Natural killer cell treated with Interleukin-12 subunit alpha and Interleukin-12 subunit beta and Interleukin-15 and Interleukin-18, amount 100 ng/mL, for 72 hours (primary cell): Measurements from ENCODE around the gene ATG4D. TPM values are rescaled to one million over a fixed set of nuclear protein-coding genes. Genes with fewer than 3 reads are reported as not detected.
"Not testable (repeated sequence)": the region's sequence is repeated elsewhere in the genome, so short reads cannot be mapped to it uniquely, and the experiment has no call there.

Experiments used
- ATAC-seq, 2 donors: fragments of 150-1000 bp; cut with Tn5 transposase in 1 of 2; sonication (Bioruptor Pico), chemical (Tn5 transposase) in 1 of 2; 2 replicates each; pipeline ENCODE4 v1.10.0; 2021
- DNase-seq: peaks from one replicate; pipeline ENCODE4 v3.0.0; 2022; ENCODE audit warnings: low spot score
- H3K27ac Mint-ChIP-seq, 2 donors: 1 replicate in 1 of 2; 2 replicates in 1 of 2; pipeline ENCODE4 v1.8.0; 2022; ENCODE audit warnings: mixed read lengths in 2 of 2, mild to moderate bottlenecking in 1 of 2, moderate library complexity in 1 of 2
- H3K27me3 Mint-ChIP-seq, 2 donors: 1 replicate in 1 of 2; 2 replicates in 1 of 2; pipeline ENCODE4 v1.8.0; 2022; ENCODE audit warnings: mixed read lengths in 2 of 2
- H3K36me3 Mint-ChIP-seq: one replicate; pipeline ENCODE4 v1.8.0; 2022; ENCODE audit warnings: mixed read lengths
- H3K4me1 Mint-ChIP-seq, 2 donors: 1 replicate in 1 of 2; 2 replicates in 1 of 2; pipeline ENCODE4 v1.8.0; 2022; ENCODE audit warnings: low read depth in 2 of 2, mixed read lengths in 2 of 2, mild to moderate bottlenecking in 1 of 2
- H3K4me3 Mint-ChIP-seq: one replicate; pipeline ENCODE4 v1.8.0; 2022; ENCODE audit warnings: mixed read lengths
- H3K9me3 Mint-ChIP-seq: 2 replicates; pipeline ENCODE4 v1.8.0; 2022; ENCODE audit warnings: mixed read lengths
- total RNA-seq, 2 donors: library from RNA; stranded (reverse); gene quantifications; one replicate each; pipeline ENCODE4 v1.2.3, GENCODE V29; 2022

The ATG4D gene
- total RNA-seq, 2 donors from 2014 or later = 67.4 to 71.0 TPM

DNA sequence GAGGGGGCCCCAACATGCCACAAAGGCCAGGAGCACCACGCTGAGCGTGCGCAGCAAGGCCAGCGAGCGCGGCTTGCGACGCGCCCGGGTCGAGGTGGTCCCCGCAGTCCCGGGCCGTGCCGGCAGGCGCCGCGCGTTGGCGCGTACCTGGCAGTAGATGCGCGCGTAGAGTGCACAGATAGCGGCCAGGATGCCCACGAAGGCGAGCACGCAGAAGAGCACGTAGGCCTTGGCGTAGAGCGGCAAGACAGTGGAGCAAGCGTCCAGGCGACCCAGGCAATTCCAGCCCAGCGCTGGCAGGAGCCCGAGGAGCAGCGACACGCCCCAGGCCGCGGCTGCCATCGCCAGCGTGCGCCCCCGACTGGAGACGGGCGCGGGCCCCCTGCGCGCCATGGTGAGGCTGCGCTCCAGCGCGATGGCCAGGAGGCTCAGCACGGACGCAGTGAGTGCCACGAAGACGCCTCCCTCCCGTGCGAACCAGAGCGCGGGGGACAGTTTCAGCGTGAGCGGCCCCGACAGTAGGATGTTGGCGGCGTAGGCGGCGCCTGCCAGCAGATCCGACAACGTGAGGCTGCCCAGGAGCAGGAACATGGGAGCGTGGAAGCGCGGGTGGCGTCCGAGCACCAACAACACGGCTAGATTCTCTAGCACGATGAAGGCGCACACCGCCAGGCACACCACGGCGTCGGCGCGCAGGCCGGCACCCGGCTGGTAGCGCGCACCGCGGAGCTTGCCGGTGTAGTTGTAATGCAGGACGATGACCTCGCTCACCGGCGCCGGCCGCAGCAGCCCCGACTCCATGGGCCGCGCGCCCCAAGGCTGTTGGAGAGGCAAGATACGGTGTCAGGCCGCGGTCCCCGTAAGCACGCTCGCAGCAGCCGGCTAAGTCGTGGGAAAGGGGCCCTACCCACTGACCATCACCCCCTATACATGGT lies 29.2 kb upstream of the ATG4D start:
- peak; percentile 34 to 52 for ATAC-seq
- Mint-ChIP-seq H3K27ac (peak overlapping the region; percentile 73 to 74), H3K36me3 (peaks cover 8% of the 10 kb centered on the region), H3K27me3 (no peaks in the 10 kb centered on the region), H3K4me3 (peak overlapping the region; percentile 87), H3K4me1 (peaks cover 49 to 50% of the 10 kb centered on the region in 2 donors), H3K9me3 (no peaks in the 10 kb centered on the region)
- peak; percentile 70 for DNase-seq

GRCh38 chr19:10516064-10516385 lies 27.7 kb upstream of the ATG4D start:
- Mint-ChIP-seq H3K36me3 (peaks cover 8% of the 10 kb centered on the region), H3K9me3 (no peaks in the 10 kb centered on the region), H3K27me3 (no peaks in the 10 kb centered on the region), H3K4me3 (peak overlapping the region; percentile 87), H3K27ac (peak overlapping the region; percentile 73 to 74), H3K4me1 (peaks cover 54 to 56% of the 10 kb centered on the region in 2 donors)
- ATAC-seq (peak; percentile 77 to 82), DNase-seq (peak; percentile 90)

DNA sequence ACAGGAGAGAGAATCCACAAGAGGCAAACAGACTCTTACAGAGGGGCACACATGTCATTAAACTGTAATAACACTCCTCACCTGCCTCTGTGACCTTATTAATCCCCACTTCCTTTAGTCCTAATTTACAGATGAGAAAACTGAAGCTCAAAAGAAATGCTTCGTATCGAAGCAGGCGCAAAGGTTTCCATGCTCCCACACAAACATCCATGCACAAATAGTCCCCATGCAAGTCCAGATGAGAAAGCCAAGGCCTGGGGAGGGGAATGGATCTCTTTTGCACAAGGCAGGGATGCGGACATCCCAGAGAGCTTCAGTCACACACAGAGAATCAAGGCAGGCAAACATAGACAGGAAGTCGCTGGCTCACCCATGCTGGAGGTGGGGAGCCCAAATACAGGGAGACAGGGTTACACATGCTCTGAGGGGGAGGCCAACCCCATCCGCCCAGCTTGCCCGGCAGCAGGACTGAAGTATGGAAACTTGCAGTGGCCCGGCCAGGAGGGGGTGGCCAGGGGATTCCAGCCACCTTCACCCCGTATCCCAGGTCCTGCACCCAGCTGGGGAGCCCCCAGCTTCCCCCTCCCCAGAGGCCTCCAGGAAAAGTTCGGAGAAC lies 26.9 kb upstream of the ATG4D start:
- DNase-seq (peak; percentile 77), ATAC-seq (peak; percentile 56 to 57)
- peaks cover 8% of the 10 kb centered on the region for H3K36me3 Mint-ChIP-seq
- H3K27ac Mint-ChIP-seq = peak overlapping the region; percentile 73 to 74
- H3K27me3 Mint-ChIP-seq = no peaks in the 10 kb centered on the region
- no peaks in the 10 kb centered on the region for H3K9me3 Mint-ChIP-seq
- H3K4me3 Mint-ChIP-seq = peak overlapping the region; percentile 87
- peaks cover 56% of the 10 kb centered on the region in 2 donors for H3K4me1 Mint-ChIP-seq

- no peaks in the 10 kb centered on the region for H3K9me3 Mint-ChIP-seq
- ATAC-seq (peak; percentile 57 to 66), DNase-seq (peak; percentile 82)
- peak within 1 kb of the TSS; percentile 73 to 86 for H3K27ac Mint-ChIP-seq
- H3K27me3 Mint-ChIP-seq = no peaks in the 10 kb centered on the region
- H3K36me3 Mint-ChIP-seq = peaks cover 8% of the 10 kb centered on the region
- H3K4me1 Mint-ChIP-seq = peaks cover 56 to 61% of the 10 kb centered on the region in 2 donors
- H3K4me3 Mint-ChIP-seq = peak within 1 kb of the TSS; percentile 87
Observed at GRCh38 chr19:10517361-10517759, 26.3 kb upstream of the ATG4D start, which contains the start of gene S1PR5. TSS of gene S1PR5 (minus strand) at chr19:10517447. CDS start at chr19:10515011, 2,436 bp downstream.

GRCh38 chr19:10517760-10518443 lies 25.8 kb upstream of the ATG4D start:
- peak overlapping the region; percentile 64 to 86 for H3K27ac Mint-ChIP-seq
- DNase-seq = peak; percentile 67
- peaks cover 8% of the 10 kb centered on the region for H3K36me3 Mint-ChIP-seq
- ATAC-seq = peak in 1 of 2 donors; percentile 8
- no peaks in the 10 kb centered on the region for H3K9me3 Mint-ChIP-seq
- peak overlapping the region; percentile 82 for H3K4me3 Mint-ChIP-seq
- no peaks in the 10 kb centered on the region for H3K27me3 Mint-ChIP-seq
- peaks cover 53 to 63% of the 10 kb centered on the region in 2 donors for H3K4me1 Mint-ChIP-seq

- Mint-ChIP-seq H3K4me3 (peak overlapping the region; percentile 82), H3K27ac (peak overlapping the region; percentile 64 to 86), H3K27me3 (no peaks in the 10 kb centered on the region), H3K36me3 (peaks cover under 1% of the 10 kb centered on the region), H3K4me1 (peaks cover 45 to 59% of the 10 kb centered on the region in 2 donors), H3K9me3 (no peaks in the 10 kb centered on the region)
- DNase-seq = peak; percentile 75
- peak in 1 of 2 donors; percentile 32 for ATAC-seq
Observed at GRCh38 chr19:10518444-10519361, 25.0 kb upstream of the ATG4D start.

DNA sequence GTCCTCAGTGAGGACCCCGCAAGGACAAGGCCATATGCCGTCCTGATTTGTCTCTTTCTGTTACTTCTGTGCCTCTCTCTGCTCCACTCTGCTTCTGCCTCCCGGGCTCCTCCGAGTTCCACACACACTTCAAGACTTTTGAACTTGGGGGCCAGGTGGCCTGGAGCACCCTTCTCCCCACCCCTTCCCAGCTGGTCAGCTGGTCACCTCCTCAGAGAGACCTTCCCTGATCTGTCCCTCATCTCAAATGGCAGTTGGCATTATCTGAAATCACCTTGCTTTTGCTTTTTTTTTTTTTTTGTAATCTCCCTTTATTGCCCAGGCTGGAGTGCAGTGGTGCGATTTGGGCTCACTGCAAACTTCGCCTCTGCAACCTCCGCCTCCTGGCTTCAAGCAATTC lies 24.3 kb upstream of the ATG4D start:
- Mint-ChIP-seq H3K27me3 (no peaks in the 10 kb centered on the region), H3K36me3 (no peaks in the 10 kb centered on the region), H3K4me1 (peaks cover 42 to 58% of the 10 kb centered on the region in 2 donors), H3K4me3 (peak overlapping the region; percentile 82), H3K9me3 (no peaks in the 10 kb centered on the region), H3K27ac (peak overlapping the region; percentile 64 to 86)
- no peak for DNase-seq
- no peak for ATAC-seq

DNA sequence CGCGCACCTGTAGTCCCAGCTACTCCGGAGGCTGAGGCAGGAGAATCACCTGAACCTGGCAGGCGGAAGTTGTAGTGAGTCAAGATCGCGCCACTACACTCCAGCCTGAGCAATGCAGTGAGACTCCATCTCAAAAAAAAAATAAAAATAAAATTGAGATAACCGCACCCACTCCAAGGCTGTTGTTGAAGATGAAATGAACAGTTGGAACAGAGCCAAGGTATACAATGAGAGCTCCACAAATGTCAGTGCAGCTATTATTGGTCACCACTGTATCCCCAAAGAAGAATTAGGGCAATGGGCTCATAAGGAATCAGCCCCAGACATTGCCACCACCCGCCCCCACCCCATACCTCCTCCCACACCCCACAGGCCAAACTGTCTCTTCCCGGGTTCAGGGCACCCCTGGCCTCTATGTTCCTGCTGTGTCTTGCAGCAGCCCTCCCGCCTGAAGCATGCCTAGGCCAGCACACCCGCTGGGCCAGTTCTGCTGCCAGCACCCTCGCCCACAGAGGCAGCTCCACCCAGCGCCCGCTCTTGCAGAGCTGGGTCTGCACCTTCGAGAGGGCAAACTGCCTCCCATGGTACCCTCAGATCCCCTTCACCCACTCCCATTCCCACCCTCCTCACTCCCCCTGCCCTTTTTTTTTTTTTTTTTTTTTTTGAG lies 22.9 kb upstream of the ATG4D start:
- peaks cover 37 to 52% of the 10 kb centered on the region in 2 donors for H3K4me1 Mint-ChIP-seq
- H3K9me3 Mint-ChIP-seq = no peaks in the 10 kb centered on the region
- no peak overlapping the region for H3K27ac Mint-ChIP-seq
- H3K27me3 Mint-ChIP-seq = no peaks in the 10 kb centered on the region
- no peak for DNase-seq
- no peaks in the 10 kb centered on the region for H3K36me3 Mint-ChIP-seq
- H3K4me3 Mint-ChIP-seq = no peak overlapping the region
- ATAC-seq = no peak

GRCh38 chr19:10521461-10522171 lies 22.1 kb upstream of the ATG4D start:
- H3K27me3 Mint-ChIP-seq = no peaks in the 10 kb centered on the region
- DNase-seq (no peak), ATAC-seq (no peak)

DNA sequence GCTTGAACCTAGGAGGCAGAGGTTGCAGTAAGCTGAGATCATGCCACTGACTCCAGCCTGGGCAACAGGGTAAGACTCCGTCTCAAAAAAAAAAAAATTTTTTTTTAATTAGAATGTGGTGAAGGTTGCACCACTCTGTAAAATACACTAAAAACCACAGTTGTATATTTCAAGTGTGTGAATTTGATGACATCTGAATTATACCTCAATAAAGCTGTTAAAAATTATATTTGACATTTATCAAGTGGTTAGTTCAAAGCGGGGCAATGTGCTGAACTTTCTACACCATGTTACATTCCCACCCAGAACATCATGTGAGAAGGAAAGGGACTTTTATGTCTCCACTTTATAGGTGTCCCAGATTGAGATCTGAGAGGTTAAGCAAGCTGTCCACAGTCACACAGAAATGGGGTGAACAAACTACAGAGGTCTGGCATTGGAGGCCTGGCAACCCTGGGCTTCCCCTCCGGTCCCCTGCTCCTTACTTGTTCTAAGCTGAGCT lies 20.5 kb upstream of the ATG4D start:
- DNase-seq (peak; percentile 83), ATAC-seq (peak; percentile 78 to 94)
- Mint-ChIP-seq H3K36me3 (no peaks in the 10 kb centered on the region), H3K4me1 (peaks cover 25 to 41% of the 10 kb centered on the region in 2 donors), H3K4me3 (peak overlapping the region; percentile 39), H3K9me3 (no peaks in the 10 kb centered on the region), H3K27ac (peak overlapping the region; percentile 73 to 90), H3K27me3 (no peaks in the 10 kb centered on the region)

More at GRCh38 chr19:10521461-10522171, 22.1 kb upstream of the ATG4D start:
- H3K4me1 Mint-ChIP-seq = peaks cover 32 to 47% of the 10 kb centered on the region in 2 donors
- H3K27ac Mint-ChIP-seq = peak overlapping the region; percentile 73 to 90
- H3K4me3 Mint-ChIP-seq = peak overlapping the region; percentile 57
- no peaks in the 10 kb centered on the region for H3K9me3 Mint-ChIP-seq
- no peaks in the 10 kb centered on the region for H3K36me3 Mint-ChIP-seq

DNA sequence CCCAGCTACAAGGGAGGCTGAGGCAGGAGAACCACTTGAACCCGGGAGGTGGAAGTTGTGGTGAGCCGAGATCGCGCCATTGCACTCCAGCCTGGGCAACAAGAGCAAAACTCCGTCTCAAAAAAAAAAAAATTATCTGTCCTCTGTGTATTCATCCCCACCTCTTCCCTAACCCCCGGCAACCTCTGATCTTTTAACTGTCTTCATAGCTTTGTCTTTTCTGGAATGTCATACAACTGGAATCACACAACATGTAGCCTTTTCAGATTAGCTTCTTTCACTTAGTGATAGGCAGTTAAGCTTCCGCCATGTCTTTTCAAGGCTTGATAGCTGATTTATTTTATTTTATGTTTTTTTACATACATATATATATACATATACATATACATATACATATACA lies 18.1 kb upstream of the ATG4D start:
- Mint-ChIP-seq H3K27me3 (no peaks in the 10 kb centered on the region), H3K4me3 (no peak overlapping the region), H3K9me3 (no peaks in the 10 kb centered on the region), H3K36me3 (no peaks in the 10 kb centered on the region), H3K27ac (no peak overlapping the region), H3K4me1 (peaks cover 5 to 22% of the 10 kb centered on the region in 2 donors)
- no peak for DNase-seq
- ATAC-seq = no peak

- DNase-seq, H3K4me3 Mint-ChIP-seq, H3K27ac Mint-ChIP-seq, H3K27me3 Mint-ChIP-seq, H3K36me3 Mint-ChIP-seq, H3K9me3 Mint-ChIP-seq, ATAC-seq: not testable (repeated sequence)
- H3K4me1 Mint-ChIP-seq = peaks cover 5 to 17% of the 10 kb centered on the region in 2 donors
Observed at GRCh38 chr19:10526887-10527286, 16.8 kb upstream of the ATG4D start.
